Measurements from ENCODE around the gene SRRD. TPM values are rescaled to one million over a fixed set of nuclear protein-coding genes. Genes with fewer than 3 reads are reported as not detected.
A peak's percentile ranks its signal among the peaks of the same experiment; 100 is the strongest.

The SRRD gene
- total and polyA plus RNA-seq, 2 of the 13 experiments (the other 11 are each of a cell fraction or from before 2014, with no cell fraction given), result 22.8 to 36.6 TPM

DNA sequence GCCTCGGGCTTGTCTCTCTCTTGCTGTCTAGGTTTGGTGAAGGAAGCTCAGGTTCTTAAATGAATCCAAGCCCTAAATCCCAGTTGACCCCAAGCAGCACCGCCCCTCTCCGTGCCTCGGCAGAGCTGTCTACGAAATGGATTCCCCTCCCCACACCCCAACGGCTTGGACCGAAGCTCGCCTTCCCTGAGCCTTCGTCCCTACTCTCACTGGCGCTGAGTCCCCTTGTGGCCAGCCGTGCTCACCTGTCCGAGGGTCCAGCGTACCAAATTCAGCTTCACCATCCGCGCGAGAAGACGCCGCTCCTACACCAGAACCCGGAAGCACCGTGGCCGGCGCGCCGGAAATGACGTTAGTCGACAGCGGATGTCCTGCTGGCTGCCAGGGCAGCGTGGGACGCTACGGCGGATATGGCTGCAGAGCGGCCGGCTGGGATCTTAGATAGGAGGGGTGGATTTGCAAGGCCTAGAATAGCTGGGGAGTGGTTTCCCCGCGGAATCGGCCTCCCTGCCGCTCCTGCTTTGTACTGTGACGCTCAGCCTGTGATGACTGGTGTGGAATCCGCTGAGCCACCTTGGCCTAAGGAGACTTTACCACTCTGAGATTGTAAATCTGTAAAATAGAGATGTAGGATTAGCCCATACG, 28.6 kb downstream of the SRRD start, which contains the start of gene TFIP11 (continued):
- TF ChIP-seq, protein P1, sequence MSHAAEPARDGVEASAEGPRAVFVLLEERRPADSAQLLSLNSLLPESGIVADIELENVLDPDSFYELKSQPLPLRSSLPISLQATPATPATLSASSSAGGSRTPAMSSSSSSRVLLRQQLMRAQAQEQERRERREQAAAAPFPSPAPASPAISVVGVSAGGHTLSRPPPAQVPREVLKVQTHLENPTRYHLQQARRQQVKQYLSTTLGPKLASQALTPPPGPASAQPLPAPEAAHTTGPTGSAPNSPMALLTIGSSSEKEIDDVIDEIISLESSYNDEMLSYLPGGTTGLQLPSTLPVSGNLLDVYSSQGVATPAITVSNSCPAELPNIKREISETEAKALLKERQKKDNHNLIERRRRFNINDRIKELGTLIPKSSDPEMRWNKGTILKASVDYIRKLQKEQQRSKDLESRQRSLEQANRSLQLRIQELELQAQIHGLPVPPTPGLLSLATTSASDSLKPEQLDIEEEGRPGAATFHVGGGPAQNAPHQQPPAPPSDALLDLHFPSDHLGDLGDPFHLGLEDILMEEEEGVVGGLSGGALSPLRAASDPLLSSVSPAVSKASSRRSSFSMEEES (CRISPR knock-in tag; IDR thresholded peaks at IDR 0.05), result no peak
- no peak for TF ChIP-seq NFRKB (IDR thresholded peaks at IDR 0.05)
- TF ChIP-seq SRSF4 (IDR thresholded peaks at IDR 0.05; ENCODE audit: low read depth, low read length, poor library complexity, severe bottlenecking), result no peak
- TF ChIP-seq HOXA3 (CRISPR knock-in tag; IDR thresholded peaks at IDR 0.05), result peak; percentile 97
- TF ChIP-seq EEA1 (CRISPR knock-in tag; IDR thresholded peaks at IDR 0.05; ENCODE audit: borderline replicate concordance), result no peak
- peak; percentile 60; the same call in 1 of the 2 replicates for TF ChIP-seq TBX2 (CRISPR knock-in tag; IDR thresholded peaks at IDR 0.05; ENCODE audit: borderline replicate concordance)
- TF ChIP-seq, protein P2, sequence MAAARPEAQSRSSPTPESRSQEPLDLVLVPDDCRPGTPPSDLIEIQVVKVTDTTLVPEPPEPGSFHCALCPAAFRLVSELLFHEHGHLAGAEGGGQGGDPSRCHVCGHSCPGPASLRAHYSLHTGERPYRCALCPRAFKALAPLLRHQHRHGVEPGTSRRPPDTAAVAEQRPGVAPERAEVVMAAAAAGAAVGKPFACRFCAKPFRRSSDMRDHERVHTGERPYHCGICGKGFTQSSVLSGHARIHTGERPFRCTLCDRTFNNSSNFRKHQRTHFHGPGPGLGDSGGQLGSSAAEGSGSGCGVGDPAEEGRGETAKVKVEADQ (CRISPR knock-in tag; IDR thresholded peaks at IDR 0.05; ENCODE audit: borderline replicate concordance), result peak; percentile 81
- 0 out of 2 replicates have a peak, but pooled peaks have one; percentile 60 for TF ChIP-seq ZNF782 (CRISPR knock-in tag; IDR thresholded peaks at IDR 0.05; ENCODE audit: borderline replicate concordance)
- 0 out of 2 replicates have a peak, but pooled peaks have one; percentile 64 for TF ChIP-seq CC2D1A (CRISPR knock-in tag; IDR thresholded peaks at IDR 0.05)
- no peak for TF ChIP-seq ZNF672 (CRISPR knock-in tag; IDR thresholded peaks at IDR 0.05)
- no peak for TF ChIP-seq ZNF773 (CRISPR knock-in tag; IDR thresholded peaks at IDR 0.05; ENCODE audit: borderline replicate concordance)
- TF ChIP-seq, protein P3, sequence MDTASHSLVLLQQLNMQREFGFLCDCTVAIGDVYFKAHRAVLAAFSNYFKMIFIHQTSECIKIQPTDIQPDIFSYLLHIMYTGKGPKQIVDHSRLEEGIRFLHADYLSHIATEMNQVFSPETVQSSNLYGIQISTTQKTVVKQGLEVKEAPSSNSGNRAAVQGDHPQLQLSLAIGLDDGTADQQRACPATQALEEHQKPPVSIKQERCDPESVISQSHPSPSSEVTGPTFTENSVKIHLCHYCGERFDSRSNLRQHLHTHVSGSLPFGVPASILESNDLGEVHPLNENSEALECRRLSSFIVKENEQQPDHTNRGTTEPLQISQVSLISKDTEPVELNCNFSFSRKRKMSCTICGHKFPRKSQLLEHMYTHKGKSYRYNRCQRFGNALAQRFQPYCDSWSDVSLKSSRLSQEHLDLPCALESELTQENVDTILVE (CRISPR knock-in tag; IDR thresholded peaks at IDR 0.05), result peak; percentile 75; the same call in 1 of the 2 replicates
- TF ChIP-seq, protein P4, sequence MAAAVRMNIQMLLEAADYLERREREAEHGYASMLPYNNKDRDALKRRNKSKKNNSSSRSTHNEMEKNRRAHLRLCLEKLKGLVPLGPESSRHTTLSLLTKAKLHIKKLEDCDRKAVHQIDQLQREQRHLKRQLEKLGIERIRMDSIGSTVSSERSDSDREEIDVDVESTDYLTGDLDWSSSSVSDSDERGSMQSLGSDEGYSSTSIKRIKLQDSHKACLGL (CRISPR knock-in tag; IDR thresholded peaks at IDR 0.05), result peak; percentile 73; the same call in 1 of the 2 replicates
- TF ChIP-seq ZNF607 (CRISPR knock-in tag; IDR thresholded peaks at IDR 0.05; ENCODE audit: borderline replicate concordance), result peak; percentile 57; the same call in 1 of the 2 replicates
- TF ChIP-seq, protein P5, sequence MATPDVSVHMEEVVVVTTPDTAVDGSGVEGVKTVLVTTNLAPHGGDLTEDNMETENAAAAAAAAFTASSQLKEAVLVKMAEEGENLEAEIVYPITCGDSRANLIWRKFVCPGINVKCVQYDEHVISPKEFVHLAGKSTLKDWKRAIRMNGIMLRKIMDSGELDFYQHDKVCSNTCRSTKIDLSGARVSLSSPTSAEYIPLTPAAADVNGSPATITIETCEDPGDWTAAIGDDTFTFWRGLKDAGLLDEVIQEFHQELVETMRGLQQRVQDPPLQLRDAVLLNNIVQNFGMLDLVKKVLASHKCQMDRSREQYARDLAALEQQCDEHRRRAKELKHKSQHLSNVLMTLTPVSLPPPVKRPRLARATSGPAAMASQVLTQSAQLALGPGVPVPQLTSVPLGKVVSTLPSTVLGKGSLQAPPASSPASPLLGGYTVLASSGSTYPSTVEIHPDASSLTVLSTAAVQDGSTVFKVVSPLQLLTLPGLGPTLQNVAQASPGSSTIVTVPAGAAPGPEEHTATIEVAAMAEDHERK (CRISPR knock-in tag; IDR thresholded peaks at IDR 0.05; ENCODE audit: low read depth), result peak; percentile 73
- TF ChIP-seq PHF5A (CRISPR knock-in tag; IDR thresholded peaks at IDR 0.05; ENCODE audit: low read depth, unreplicated experiment), result no peak
- TF ChIP-seq SOX6 (IDR thresholded peaks at IDR 0.05), result no peak
- TF ChIP-seq SOX6 (CRISPR knock-in tag; IDR thresholded peaks at IDR 0.05), result peak; percentile 41
- TF ChIP-seq KDM3A (CRISPR knock-in tag; IDR thresholded peaks at IDR 0.05; ENCODE audit: low read depth), result peak; percentile 66; the same call in 1 of the 2 replicates
- TF ChIP-seq DMAP1 (CRISPR knock-in tag; IDR thresholded peaks at IDR 0.05), result peak; percentile 80
- TF ChIP-seq DNMT3B (CRISPR knock-in tag; conservative IDR thresholded peaks at IDR 0.05), result no peak
- TF ChIP-seq, protein P6, sequence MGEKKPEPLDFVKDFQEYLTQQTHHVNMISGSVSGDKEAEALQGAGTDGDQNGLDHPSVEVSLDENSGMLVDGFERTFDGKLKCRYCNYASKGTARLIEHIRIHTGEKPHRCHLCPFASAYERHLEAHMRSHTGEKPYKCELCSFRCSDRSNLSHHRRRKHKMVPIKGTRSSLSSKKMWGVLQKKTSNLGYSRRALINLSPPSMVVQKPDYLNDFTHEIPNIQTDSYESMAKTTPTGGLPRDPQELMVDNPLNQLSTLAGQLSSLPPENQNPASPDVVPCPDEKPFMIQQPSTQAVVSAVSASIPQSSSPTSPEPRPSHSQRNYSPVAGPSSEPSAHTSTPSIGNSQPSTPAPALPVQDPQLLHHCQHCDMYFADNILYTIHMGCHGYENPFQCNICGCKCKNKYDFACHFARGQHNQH (CRISPR knock-in tag; IDR thresholded peaks at IDR 0.05), result peak; percentile 72; the same call in 1 of the 2 replicates
- TF ChIP-seq KDM2A (CRISPR knock-in tag; IDR thresholded peaks at IDR 0.05; ENCODE audit: borderline replicate concordance, low read depth), result peak; percentile 94
- TF ChIP-seq ELF3 (CRISPR knock-in tag; IDR thresholded peaks at IDR 0.05), result peak; percentile 91; the same call in 1 of the 2 replicates
